Measurements from ENCODE around the gene COL15A1.
A peak's percentile ranks its signal among the peaks of the same experiment; 100 is the strongest.

Gene COL15A1

GRCh38 chr9:99030092-99030511, 86.4 kb downstream of the COL15A1 start:
- H3K4me3 ChIP-seq (ENCODE audit: low read length) = no peak overlapping the region
- H3K27ac ChIP-seq (ENCODE audit: low read depth, low read length) = peak overlapping the region; percentile 42
- H3K27me3 ChIP-seq (ENCODE audit: control insufficient read depth, insufficient read depth, low read length) = no peaks in the 10 kb centered on the region
- no peak overlapping the region for H3K9ac ChIP-seq (ENCODE audit: low read length)
- H3K36me3 ChIP-seq (ENCODE audit: control insufficient read depth, insufficient read depth, low read length) = peaks cover 7% of the 10 kb centered on the region
- no peaks in the 10 kb centered on the region for H3K4me1 ChIP-seq (ENCODE audit: control insufficient read depth, insufficient read depth, low read length)

- no peak overlapping the region for H3K9ac ChIP-seq (ENCODE audit: low read length)
- peak overlapping the region; percentile 42 for H3K27ac ChIP-seq (ENCODE audit: low read depth, low read length)
- peaks cover 7% of the 10 kb centered on the region for H3K36me3 ChIP-seq (ENCODE audit: control insufficient read depth, insufficient read depth, low read length)
Measured at GRCh38 chr9:99030610-99031109, 87.0 kb downstream of the COL15A1 start.

GRCh38 chr9:99031319-99031718, 87.6 kb downstream of the COL15A1 start:
- no peak overlapping the region for H3K9ac ChIP-seq (ENCODE audit: low read length)
- no peak overlapping the region for H3K27ac ChIP-seq (ENCODE audit: low read depth, low read length)
- H3K36me3 ChIP-seq (ENCODE audit: control insufficient read depth, insufficient read depth, low read length) = peaks cover 3% of the 10 kb centered on the region
- no peaks in the 10 kb centered on the region for H3K27me3 ChIP-seq (ENCODE audit: control insufficient read depth, insufficient read depth, low read length)
- no peak overlapping the region for H3K4me3 ChIP-seq (ENCODE audit: low read length)
- no peaks in the 10 kb centered on the region for H3K4me1 ChIP-seq (ENCODE audit: control insufficient read depth, insufficient read depth, low read length)

More at GRCh38 chr9:99030610-99031109, 87.0 kb downstream of the COL15A1 start:
- H3K4me1 ChIP-seq (ENCODE audit: control insufficient read depth, insufficient read depth, low read length) = no peaks in the 10 kb centered on the region
- no peaks in the 10 kb centered on the region for H3K27me3 ChIP-seq (ENCODE audit: control insufficient read depth, insufficient read depth, low read length)
- no peak overlapping the region for H3K4me3 ChIP-seq (ENCODE audit: low read length)

- Histone ChIP-seq H3K36me3 (ENCODE audit: control insufficient read depth, insufficient read depth, low read length) (peaks cover 5% of the 10 kb centered on the region), H3K27ac (ENCODE audit: low read depth, low read length) (no peak overlapping the region), H3K27me3 (ENCODE audit: control insufficient read depth, insufficient read depth, low read length) (peaks cover 3% of the 10 kb centered on the region), H3K4me3 (ENCODE audit: low read length) (no peak overlapping the region), H3K4me1 (ENCODE audit: control insufficient read depth, insufficient read depth, low read length) (no peaks in the 10 kb centered on the region), H3K9ac (ENCODE audit: low read length) (no peak overlapping the region)
Measured at GRCh38 chr9:99031994-99032393, 88.3 kb downstream of the COL15A1 start.

- H3K27ac ChIP-seq (ENCODE audit: low read depth, low read length) = no peak overlapping the region
- no peak overlapping the region for H3K4me3 ChIP-seq (ENCODE audit: low read length)
- no peak overlapping the region for H3K9ac ChIP-seq (ENCODE audit: low read length)
- H3K36me3 ChIP-seq (ENCODE audit: control insufficient read depth, insufficient read depth, low read length) = peaks cover 5% of the 10 kb centered on the region
- peaks cover 3% of the 10 kb centered on the region for H3K27me3 ChIP-seq (ENCODE audit: control insufficient read depth, insufficient read depth, low read length)
- no peaks in the 10 kb centered on the region for H3K4me1 ChIP-seq (ENCODE audit: control insufficient read depth, insufficient read depth, low read length)
Measured at GRCh38 chr9:99034149-99034548, 90.4 kb downstream of the COL15A1 start.

- H3K36me3 ChIP-seq (ENCODE audit: control insufficient read depth, insufficient read depth, low read length) = peaks cover 9% of the 10 kb centered on the region
- no peak overlapping the region for H3K27ac ChIP-seq (ENCODE audit: low read depth, low read length)
- H3K27me3 ChIP-seq (ENCODE audit: control insufficient read depth, insufficient read depth, low read length) = peaks cover 3% of the 10 kb centered on the region
Measured at GRCh38 chr9:99035313-99035712, 91.6 kb downstream of the COL15A1 start.

GRCh38 chr9:99037769-99038483, 94.2 kb downstream of the COL15A1 start:
- H3K36me3 ChIP-seq (ENCODE audit: control insufficient read depth, insufficient read depth, low read length) = peaks cover 9% of the 10 kb centered on the region
- H3K27me3 ChIP-seq (ENCODE audit: control insufficient read depth, insufficient read depth, low read length) = peaks cover 3% of the 10 kb centered on the region
- H3K27ac ChIP-seq (ENCODE audit: low read depth, low read length) = no peak overlapping the region
- no peak overlapping the region for H3K9ac ChIP-seq (ENCODE audit: low read length)
- H3K4me1 ChIP-seq (ENCODE audit: control insufficient read depth, insufficient read depth, low read length) = no peaks in the 10 kb centered on the region
- no peak overlapping the region for H3K4me3 ChIP-seq (ENCODE audit: low read length)

More at GRCh38 chr9:99035313-99035712, 91.6 kb downstream of the COL15A1 start:
- Histone ChIP-seq H3K4me3 (ENCODE audit: low read length) (no peak overlapping the region), H3K4me1 (ENCODE audit: control insufficient read depth, insufficient read depth, low read length) (no peaks in the 10 kb centered on the region), H3K9ac (ENCODE audit: low read length) (no peak overlapping the region)

- Histone ChIP-seq H3K36me3 (ENCODE audit: control insufficient read depth, insufficient read depth, low read length) (peaks cover 9% of the 10 kb centered on the region), H3K9ac (ENCODE audit: low read length) (no peak overlapping the region), H3K27ac (ENCODE audit: low read depth, low read length) (no peak overlapping the region), H3K27me3 (ENCODE audit: control insufficient read depth, insufficient read depth, low read length) (peaks cover 3% of the 10 kb centered on the region), H3K4me1 (ENCODE audit: control insufficient read depth, insufficient read depth, low read length) (no peaks in the 10 kb centered on the region), H3K4me3 (ENCODE audit: low read length) (no peak overlapping the region)
Measured at GRCh38 chr9:99038484-99038820, 94.7 kb downstream of the COL15A1 start.

GRCh38 chr9:99039505-99040182, 95.9 kb downstream of the COL15A1 start:
- Histone ChIP-seq H3K36me3 (ENCODE audit: control insufficient read depth, insufficient read depth, low read length) (peaks cover 13% of the 10 kb centered on the region), H3K9ac (ENCODE audit: low read length) (peak overlapping the region; percentile 12), H3K27ac (ENCODE audit: low read depth, low read length) (no peak overlapping the region), H3K4me3 (ENCODE audit: low read length) (no peak overlapping the region), H3K4me1 (ENCODE audit: control insufficient read depth, insufficient read depth, low read length) (no peaks in the 10 kb centered on the region), H3K27me3 (ENCODE audit: control insufficient read depth, insufficient read depth, low read length) (peaks cover 3% of the 10 kb centered on the region)

- Histone ChIP-seq H3K27ac (ENCODE audit: low read depth, low read length) (no peak overlapping the region), H3K4me3 (ENCODE audit: low read length) (no peak overlapping the region), H3K36me3 (ENCODE audit: control insufficient read depth, insufficient read depth, low read length) (peaks cover 13% of the 10 kb centered on the region), H3K27me3 (ENCODE audit: control insufficient read depth, insufficient read depth, low read length) (peaks cover 3% of the 10 kb centered on the region), H3K4me1 (ENCODE audit: control insufficient read depth, insufficient read depth, low read length) (no peaks in the 10 kb centered on the region), H3K9ac (ENCODE audit: low read length) (no peak overlapping the region)
Measured at GRCh38 chr9:99040251-99040900, 96.7 kb downstream of the COL15A1 start.

GRCh38 chr9:99040911-99041582, 97.3 kb downstream of the COL15A1 start:
- no peak overlapping the region for H3K4me3 ChIP-seq (ENCODE audit: low read length)
- peaks cover 13% of the 10 kb centered on the region for H3K36me3 ChIP-seq (ENCODE audit: control insufficient read depth, insufficient read depth, low read length)
- H3K27ac ChIP-seq (ENCODE audit: low read depth, low read length) = no peak overlapping the region
- H3K4me1 ChIP-seq (ENCODE audit: control insufficient read depth, insufficient read depth, low read length) = peaks cover 2% of the 10 kb centered on the region
- no peak overlapping the region for H3K9ac ChIP-seq (ENCODE audit: low read length)
- H3K27me3 ChIP-seq (ENCODE audit: control insufficient read depth, insufficient read depth, low read length) = peaks cover 3% of the 10 kb centered on the region

GRCh38 chr9:99041618-99042017, 97.9 kb downstream of the COL15A1 start:
- peaks cover 5% of the 10 kb centered on the region for H3K4me1 ChIP-seq (ENCODE audit: control insufficient read depth, insufficient read depth, low read length)
- H3K27ac ChIP-seq (ENCODE audit: low read depth, low read length) = no peak overlapping the region
- H3K4me3 ChIP-seq (ENCODE audit: low read length) = no peak overlapping the region
- peaks cover 9% of the 10 kb centered on the region for H3K36me3 ChIP-seq (ENCODE audit: control insufficient read depth, insufficient read depth, low read length)
- H3K27me3 ChIP-seq (ENCODE audit: control insufficient read depth, insufficient read depth, low read length) = peaks cover 2% of the 10 kb centered on the region
- no peak overlapping the region for H3K9ac ChIP-seq (ENCODE audit: low read length)

Measured in rectal smooth muscle tissue (tissue), 1 donor.